ENCODE measurements around the gene NELL1. TPM values are rescaled to one million over a fixed set of nuclear protein-coding genes. Genes with fewer than 3 reads are reported as not detected.

The NELL1 gene
- total RNA-seq, 6 donors from 2014 or later: 0.26 TPM; not detected in 5

DNA sequence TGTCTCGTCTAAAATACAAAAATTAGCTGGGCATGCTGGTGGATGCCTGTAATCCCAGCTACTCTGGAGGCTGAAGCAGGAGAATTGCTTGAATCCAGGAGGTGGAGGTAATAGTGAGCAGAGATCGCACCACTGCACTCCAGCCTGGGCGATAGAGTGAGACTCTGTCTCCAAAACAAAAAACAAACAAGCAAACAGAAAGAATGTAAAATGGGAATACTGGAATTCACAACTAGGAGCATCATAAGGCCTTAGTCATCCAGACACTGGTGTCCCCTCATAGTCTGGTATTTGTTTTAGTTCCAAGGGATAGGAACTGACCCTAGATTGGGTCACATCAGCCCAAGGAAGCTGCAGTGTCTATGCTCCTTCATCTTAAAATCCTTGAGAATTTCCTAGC, 520.8 kb downstream of the NELL1 start:
- TF ChIP-seq POLR2A (IDR thresholded peaks at IDR 0.05) (no peak), EP300 (IDR thresholded peaks at IDR 0.05) (no peak), POLR2AphosphoS5 (IDR thresholded peaks at IDR 0.05) (no peak)
- TF ChIP-seq, protein P1, sequence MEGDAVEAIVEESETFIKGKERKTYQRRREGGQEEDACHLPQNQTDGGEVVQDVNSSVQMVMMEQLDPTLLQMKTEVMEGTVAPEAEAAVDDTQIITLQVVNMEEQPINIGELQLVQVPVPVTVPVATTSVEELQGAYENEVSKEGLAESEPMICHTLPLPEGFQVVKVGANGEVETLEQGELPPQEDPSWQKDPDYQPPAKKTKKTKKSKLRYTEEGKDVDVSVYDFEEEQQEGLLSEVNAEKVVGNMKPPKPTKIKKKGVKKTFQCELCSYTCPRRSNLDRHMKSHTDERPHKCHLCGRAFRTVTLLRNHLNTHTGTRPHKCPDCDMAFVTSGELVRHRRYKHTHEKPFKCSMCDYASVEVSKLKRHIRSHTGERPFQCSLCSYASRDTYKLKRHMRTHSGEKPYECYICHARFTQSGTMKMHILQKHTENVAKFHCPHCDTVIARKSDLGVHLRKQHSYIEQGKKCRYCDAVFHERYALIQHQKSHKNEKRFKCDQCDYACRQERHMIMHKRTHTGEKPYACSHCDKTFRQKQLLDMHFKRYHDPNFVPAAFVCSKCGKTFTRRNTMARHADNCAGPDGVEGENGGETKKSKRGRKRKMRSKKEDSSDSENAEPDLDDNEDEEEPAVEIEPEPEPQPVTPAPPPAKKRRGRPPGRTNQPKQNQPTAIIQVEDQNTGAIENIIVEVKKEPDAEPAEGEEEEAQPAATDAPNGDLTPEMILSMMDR (IDR thresholded peaks at IDR 0.05): no peak
- Histone ChIP-seq H3K27me3 (no peaks in the 10 kb centered on the region), H3K9me3 (no peaks in the 10 kb centered on the region)

DNA sequence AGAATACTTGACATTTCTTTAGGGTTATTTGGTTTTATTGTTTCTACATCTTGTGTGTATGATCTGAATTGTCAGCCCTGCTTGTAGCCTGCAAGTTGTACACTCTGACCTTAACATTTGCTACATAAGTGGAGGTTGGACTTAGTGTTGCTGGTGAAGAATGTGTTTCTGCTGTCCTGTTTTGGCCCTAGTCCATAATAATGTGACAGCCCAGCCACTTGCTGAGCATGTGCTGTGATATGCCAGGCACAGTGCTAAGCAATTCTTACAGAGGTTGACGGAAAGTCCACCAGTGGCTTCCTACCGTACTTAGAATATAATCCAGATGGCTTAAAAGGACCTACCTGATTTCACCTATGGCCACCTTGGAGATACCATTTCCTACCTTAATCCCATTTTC, 526.6 kb downstream of the NELL1 start:
- no peaks in the 10 kb centered on the region for H3K4me1 ChIP-seq
- no peak for ATAC-seq (ENCODE audit: low FRiP score in 2 of 2)
- H3K9me3 ChIP-seq: no peaks in the 10 kb centered on the region
- H3K27ac ChIP-seq: no peak overlapping the region
- H3K36me3 ChIP-seq: no peaks in the 10 kb centered on the region
- no peaks in the 10 kb centered on the region for H3K27me3 ChIP-seq
- TF ChIP-seq POLR2AphosphoS5 (IDR thresholded peaks at IDR 0.05) (no peak), EP300 (IDR thresholded peaks at IDR 0.05) (no peak), POLR2A (IDR thresholded peaks at IDR 0.05) (no peak)
- TF ChIP-seq, protein P1 (IDR thresholded peaks at IDR 0.05): no peak
- DNase-seq: no peak
- WGBS, 2 donors: 45 to 50% methylated on average over 2 of the region's 2 CpGs
- no peak overlapping the region for H3K4me3 ChIP-seq

More for the DNA sequence above, 520.8 kb downstream of the NELL1 start:
- WGBS, 2 donors: 90 to 95% methylated on average over 3 of the region's 3 CpGs
- no peaks in the 10 kb centered on the region for H3K36me3 ChIP-seq
- ATAC-seq (ENCODE audit: low FRiP score in 2 of 2) (no peak), DNase-seq (no peak)
- H3K4me3 ChIP-seq: no peak overlapping the region
- no peak overlapping the region for H3K27ac ChIP-seq
- H3K4me1 ChIP-seq: no peaks in the 10 kb centered on the region

DNA sequence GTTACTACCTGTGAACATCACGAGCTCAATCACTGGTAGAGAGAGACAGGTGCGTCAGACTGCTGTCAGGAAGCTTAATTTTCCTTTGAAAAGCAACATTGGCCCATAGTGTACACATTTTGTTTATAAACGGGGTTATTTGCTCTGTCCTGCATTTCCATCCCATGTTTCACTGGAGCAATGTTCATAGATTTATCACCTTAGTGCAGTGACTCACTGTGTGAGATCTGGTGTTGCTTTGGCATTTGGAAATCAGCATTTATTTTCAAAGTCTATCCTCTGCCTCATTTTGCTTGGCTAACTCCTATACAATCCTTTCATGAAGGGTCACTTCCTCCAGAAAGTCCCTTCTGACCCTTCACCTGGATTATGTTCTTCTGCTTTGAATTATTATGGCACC, 529.1 kb downstream of the NELL1 start:
- no peaks in the 10 kb centered on the region for H3K36me3 ChIP-seq
- DNase-seq (no peak), ATAC-seq (ENCODE audit: low FRiP score in 2 of 2) (no peak)
- no peaks in the 10 kb centered on the region for H3K9me3 ChIP-seq
- no peak overlapping the region for H3K4me3 ChIP-seq
- H3K27ac ChIP-seq: no peak overlapping the region
- TF ChIP-seq, protein P1 (IDR thresholded peaks at IDR 0.05): no peak
- TF ChIP-seq POLR2AphosphoS5 (IDR thresholded peaks at IDR 0.05) (no peak), POLR2A (IDR thresholded peaks at IDR 0.05) (no peak), EP300 (IDR thresholded peaks at IDR 0.05) (no peak)
- 72 to 79% methylated on average over 3 of the region's 3 CpGs for WGBS, 2 donors
- no peaks in the 10 kb centered on the region for H3K4me1 ChIP-seq
- H3K27me3 ChIP-seq: no peaks in the 10 kb centered on the region

DNA sequence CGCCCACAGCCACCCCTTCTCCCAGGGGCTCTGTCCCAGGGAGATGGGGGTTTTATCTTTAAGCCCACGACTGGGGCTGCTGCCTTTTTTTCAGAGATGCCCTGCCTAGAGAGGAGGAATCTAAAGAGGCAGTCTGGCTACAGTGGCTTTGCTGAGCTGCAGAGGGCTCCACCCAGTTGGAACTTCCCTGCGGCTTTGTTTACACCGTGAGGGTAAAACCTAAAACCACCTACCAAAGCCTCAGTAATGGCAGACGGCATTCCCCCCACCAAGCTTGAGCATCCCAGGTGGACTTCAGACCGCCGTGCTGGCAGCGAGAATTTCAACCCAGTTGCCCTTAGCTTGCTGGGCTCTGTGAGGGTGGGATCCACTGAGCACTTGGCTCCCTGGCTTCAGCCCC, 535.8 kb downstream of the NELL1 start:
- ATAC-seq (ENCODE audit: low FRiP score in 2 of 2) (no peak), DNase-seq (peak in 1 of 2 donors; percentile 2)
- Histone ChIP-seq H3K27ac (no peak overlapping the region), H3K4me3 (no peak overlapping the region), H3K36me3 (no peaks in the 10 kb centered on the region), H3K9me3 (no peaks in the 10 kb centered on the region), H3K4me1 (no peaks in the 10 kb centered on the region), H3K27me3 (no peaks in the 10 kb centered on the region)
- no peak for TF ChIP-seq POLR2AphosphoS5 (IDR thresholded peaks at IDR 0.05)
- no peak for TF ChIP-seq POLR2A (IDR thresholded peaks at IDR 0.05)
- TF ChIP-seq, protein P1 (IDR thresholded peaks at IDR 0.05): no peak
- TF ChIP-seq EP300 (IDR thresholded peaks at IDR 0.05): no peak
- WGBS, 2 donors: 75 to 100% methylated on average over 1 to 8 of the region's 8 CpGs

DNA sequence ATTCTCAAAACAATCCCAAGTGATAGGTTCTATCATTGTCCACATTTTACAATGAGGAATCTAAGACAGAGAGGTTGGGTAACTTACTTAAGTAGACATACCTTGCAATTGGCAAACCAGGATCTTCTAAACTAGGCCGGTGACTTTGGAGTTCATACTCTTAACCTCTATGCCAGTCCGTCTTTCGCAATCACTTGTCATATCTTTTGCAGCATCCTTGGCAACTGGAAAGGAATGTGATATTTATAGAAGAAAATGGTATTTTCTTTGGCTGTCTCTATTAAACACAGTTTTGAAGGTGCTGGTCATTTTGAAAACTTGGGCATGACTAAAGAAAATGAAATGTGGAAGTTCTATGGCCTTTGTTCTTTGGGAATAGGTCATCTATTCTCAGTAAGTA, 556.5 kb downstream of the NELL1 start:
- 64 to 96% methylated on average over 3 of the region's 3 CpGs for WGBS, 2 donors
- ATAC-seq (ENCODE audit: low FRiP score in 2 of 2): no peak
- no peaks in the 10 kb centered on the region for H3K36me3 ChIP-seq
- no peaks in the 10 kb centered on the region for H3K27me3 ChIP-seq
- no peaks in the 10 kb centered on the region for H3K4me1 ChIP-seq
- DNase-seq: no peak
- H3K27ac ChIP-seq: no peak overlapping the region
- H3K9me3 ChIP-seq: peaks cover 0 to 5% (median 0%) of the 10 kb centered on the region in 4 donors
- TF ChIP-seq, protein P1 (IDR thresholded peaks at IDR 0.05): no peak
- TF ChIP-seq EP300 (IDR thresholded peaks at IDR 0.05): no peak
- no peak for TF ChIP-seq POLR2AphosphoS5 (IDR thresholded peaks at IDR 0.05)
- no peak for TF ChIP-seq POLR2A (IDR thresholded peaks at IDR 0.05)
- H3K4me3 ChIP-seq: no peak overlapping the region

All from upper lobe of left lung (tissue), 6 donors.